B cell (primary cell): Measurements from ENCODE around the gene ICOSLG.

Source experiments
- CTCF ChIP-seq: fragments of 200-600 bp; IDR thresholded peaks from one replicate; pipeline ENCODE4 v1.8.0; 2022; ENCODE audit warnings: antibody characterized with exemption, mild to moderate bottlenecking
- EZH2 ChIP-seq: IDR thresholded peaks from 2 replicates; pipeline ENCODE4 v1.6.1; 2012; ENCODE audit warnings: borderline replicate concordance, low read depth, mild to moderate bottlenecking, moderate library complexity, low read length; ENCODE audit not compliant: insufficient read depth, poor library complexity, severe bottlenecking

GRCh38 chr21:44272284-44272858 lies 31.6 kb upstream of the ICOSLG start:
- no peak for TF ChIP-seq EZH2
- TF ChIP-seq CTCF = no peak
